HCT116 (cell line): ENCODE results near the gene OSBPL1A. TPM values are rescaled to one million over a fixed set of nuclear protein-coding genes. Genes with fewer than 3 reads are reported as not detected.

Experiments used
- ATAC-seq: fragments of 200-7000 bp; cut with Tn5 transposase; 2 replicates; pipeline ENCODE4 v1.9.1; 2020; ENCODE audit warnings: mild to moderate bottlenecking, moderate library complexity
- BruUV-seq: library from RNA; stranded (reverse); fragments of 400-500 nt; replicated peaks from 2 replicates; lab custom pipeline; 2021; lab: Mats Ljungman, UMichigan
- CTCF ChIA-PET: fragments of 300-600 bp; sonication (Branson Sonifier 250); formaldehyde crosslinking; loops from one replicate; lab custom pipeline; 2021; ENCODE audit warnings: antibody characterized with exemption; lab: Charles Lee
- POLR2A ChIA-PET: fragments of 300-600, 350-600 bp; sonication (Branson Sonifier 250); formaldehyde crosslinking; loops from one replicate; lab custom pipeline; 2021; ENCODE audit warnings: antibody characterized with exemption; lab: Charles Lee
- RAD21 ChIA-PET, 2 experiments: fragments of 300-600 bp; sonication (Branson Sonifier 250); formaldehyde crosslinking; loops; one replicate each; lab custom pipeline; 2023; ENCODE audit warnings: low total read pairs in 2 of 2; ENCODE audit not compliant: uncharacterized antibody in 2 of 2, unreplicated experiment in 2 of 2, low non-redundant PET in 1 of 2; lab: Charles Lee
- DNase-seq: peaks from one replicate; pipeline ENCODE4 v3.0.0-alpha.2; 2010; ENCODE audit warnings: low read depth, low spot score
- H2AFZ ChIP-seq: fragments of 200-600 bp; shearing (Covaris generic), sonication (generic); 2 replicates; pipeline ENCODE4 v1.6.1; 2017; ENCODE audit warnings: low read depth, mixed run types, mixed read lengths, antibody characterized with exemption, low read length; ENCODE audit not compliant: poor library complexity, severe bottlenecking
- H3K27ac ChIP-seq: 2 replicates; pipeline ENCODE4 v1.5.1; 2012; ENCODE audit warnings: low read depth, low read length
- H3K27me3 ChIP-seq: fragments of 200-600 bp; sonication (generic); 2 replicates; pipeline ENCODE4 v1.6.1; 2016; ENCODE audit warnings: mixed run types, low read length, mixed read lengths; ENCODE audit not compliant: insufficient read depth
- H3K36me3 ChIP-seq, 2 experiments: fragments of 200-500 bp in 1 of 2; fragments of 200-600 bp in 1 of 2; sonication (Bioruptor generic) in 1 of 2; sonication (generic) in 1 of 2; 2 replicates each; pipeline versions ENCODE4 v1.5.1 to v1.6.1; 2014 to 2016; ENCODE audit warnings: low read length in 2 of 2, inconsistent platforms in 1 of 2, mixed read lengths in 1 of 2, mixed run types in 1 of 2; ENCODE audit not compliant: insufficient read depth in 2 of 2, control insufficient read depth in 1 of 2
- H3K4me1 ChIP-seq, 2 experiments: fragments of 200-600 bp in 1 of 2; sonication (generic) in 1 of 2; 2 replicates each; pipeline versions ENCODE4 v1.5.1 to v1.6.1; 2012 to 2017; ENCODE audit warnings: low read length in 2 of 2, inconsistent platforms in 1 of 2, mild to moderate bottlenecking in 1 of 2, mixed read lengths in 1 of 2, mixed run types in 1 of 2, moderate library complexity in 1 of 2; ENCODE audit not compliant: insufficient read depth in 2 of 2, control insufficient read depth in 1 of 2
- H3K4me2 ChIP-seq: fragments of 200-600 bp; sonication (generic); 2 replicates; pipeline ENCODE4 v1.6.1; 2017; ENCODE audit warnings: mixed run types, low read length, mixed read lengths
- H3K4me3 ChIP-seq, 2 experiments: fragments of 200-600 bp in 1 of 2; sonication (generic) in 1 of 2; replicated peaks in 1 of 2; 2 replicates each; pipeline ENCODE4 v1.5.1; 2011 to 2016; ENCODE audit warnings: low read length in 2 of 2, control low read depth in 1 of 2, low read depth in 1 of 2, mild to moderate bottlenecking in 1 of 2, mixed read lengths in 1 of 2, mixed run types in 1 of 2
- H3K79me2 ChIP-seq: fragments of 200-600 bp; sonication (generic); 2 replicates; pipeline ENCODE4 v1.6.1; 2017; ENCODE audit warnings: mild to moderate bottlenecking, mixed run types, low read length, moderate library complexity, mixed read lengths; ENCODE audit not compliant: insufficient read depth
- H3K9ac ChIP-seq: fragments of 200-600 bp; sonication (generic); 2 replicates; pipeline ENCODE4 v1.6.1; 2016; ENCODE audit warnings: low read length, mixed read lengths
- H3K9me2 ChIP-seq: fragments of 200-600 bp; sonication (generic), shearing (Covaris generic); 2 replicates; pipeline ENCODE4 v1.6.1; 2017; ENCODE audit warnings: mixed run types, mild to moderate bottlenecking, moderate library complexity; ENCODE audit not compliant: insufficient read depth
- H3K9me3 ChIP-seq, 2 experiments: fragments of 200-500 bp in 1 of 2; fragments of 200-600 bp in 1 of 2; sonication (Bioruptor generic) in 1 of 2; sonication (generic) in 1 of 2; 2 replicates each; pipeline ENCODE4 v1.6.1; 2014 to 2017; ENCODE audit warnings: low read length in 2 of 2, mixed read lengths in 2 of 2, inconsistent platforms in 1 of 2, low read depth in 1 of 2, mild to moderate bottlenecking in 1 of 2, mixed run types in 1 of 2, moderate library complexity in 1 of 2; ENCODE audit not compliant: control insufficient read depth in 1 of 2, insufficient read depth in 1 of 2
- H4K20me1 ChIP-seq: fragments of 200-600 bp; sonication (generic), shearing (Covaris generic); 2 replicates; pipeline ENCODE4 v1.6.1; 2017; ENCODE audit warnings: mixed run types, mild to moderate bottlenecking, moderate library complexity; ENCODE audit not compliant: insufficient read depth
- CBX3 ChIP-seq: IDR thresholded peaks from 2 replicates; pipeline ENCODE4 v1.6.1; 2012; ENCODE audit warnings: low read depth
- CEBPB ChIP-seq: IDR thresholded peaks from 2 replicates; pipeline ENCODE4 v1.6.1; 2012; ENCODE audit warnings: low read depth
- CTCF ChIP-seq, 3 experiments: fragments of 200-600 bp in 1 of 3; sonication (generic) in 1 of 3; IDR thresholded peaks in 2 of 3; conservative IDR thresholded peaks in 1 of 3; 2 replicates each; pipeline ENCODE4 v1.5.1; 2012 to 2017; ENCODE audit warnings: low read depth in 2 of 3, low read length in 2 of 3, antibody characterized with exemption in 1 of 3, borderline replicate concordance in 1 of 3, control low read depth in 1 of 3, mild to moderate bottlenecking in 1 of 3, mixed read lengths in 1 of 3, mixed run types in 1 of 3, moderate library complexity in 1 of 3; ENCODE audit not compliant: insufficient read depth in 1 of 3
- EGR1 ChIP-seq: IDR thresholded peaks from 2 replicates; pipeline ENCODE4 v1.6.1; 2012; ENCODE audit warnings: low read depth
- ELF1 ChIP-seq: IDR thresholded peaks from 2 replicates; pipeline ENCODE4 v1.6.1; 2012; ENCODE audit warnings: low read depth, borderline replicate concordance
- EZH2 ChIP-seq: fragments of 200-600 bp; sonication (generic); IDR thresholded peaks from 2 replicates; pipeline ENCODE4 v1.6.1; 2017; ENCODE audit warnings: antibody characterized with exemption, mixed run types
- EZH2phosphoT487 ChIP-seq: fragments of 200-600 bp; IDR thresholded peaks from 2 replicates; pipeline ENCODE4 v1.6.1; 2018; ENCODE audit warnings: antibody characterized with exemption, borderline replicate concordance
- FOSL1 ChIP-seq: IDR thresholded peaks from 2 replicates; pipeline ENCODE4 v1.6.1; 2012; ENCODE audit warnings: low read depth
- JUND ChIP-seq: IDR thresholded peaks from 2 replicates; pipeline ENCODE4 v1.6.1; 2012
- MAX ChIP-seq: IDR thresholded peaks from 2 replicates; pipeline ENCODE4 v1.6.1; 2012
- POLR2A ChIP-seq: IDR thresholded peaks from 2 replicates; pipeline ENCODE4 v1.7.0; 2011; ENCODE audit warnings: borderline replicate concordance; ENCODE audit not compliant: insufficient read depth, insufficient read length; ENCODE audit errors: extremely low read depth
- POLR2AphosphoS5 ChIP-seq: IDR thresholded peaks from 2 replicates; pipeline ENCODE4 v1.6.1; 2011; ENCODE audit warnings: mild to moderate bottlenecking, low read depth, low read length, moderate library complexity
- RAD21 ChIP-seq: IDR thresholded peaks from 2 replicates; pipeline ENCODE4 v1.6.1; 2012; ENCODE audit warnings: low read depth, mild to moderate bottlenecking
- SIN3A ChIP-seq: IDR thresholded peaks from 2 replicates; pipeline ENCODE4 v1.6.1; 2012; ENCODE audit warnings: low read depth
- SP1 ChIP-seq: IDR thresholded peaks from 2 replicates; pipeline ENCODE4 v1.6.1; 2012; ENCODE audit warnings: low read depth
- SRF ChIP-seq: IDR thresholded peaks from 2 replicates; pipeline ENCODE4 v1.6.1; 2012; ENCODE audit warnings: low read depth
- TCF7L2 ChIP-seq: IDR thresholded peaks from 2 replicates; pipeline ENCODE4 v1.7.0; 2011; ENCODE audit warnings: borderline replicate concordance, inconsistent platforms; ENCODE audit not compliant: insufficient read depth, insufficient read length; ENCODE audit errors: extremely low read depth
- YY1 ChIP-seq: IDR thresholded peaks from 2 replicates; pipeline ENCODE4 v1.6.1; 2011; ENCODE audit warnings: low read length, low read depth, moderate library complexity, mild to moderate bottlenecking; ENCODE audit not compliant: insufficient replicate concordance; ENCODE audit errors: extremely low read depth
- ZFX ChIP-seq: fragments of 450-650 bp; IDR thresholded peaks from 2 replicates; pipeline ENCODE4 v1.6.1; 2017
- ZNF274 ChIP-seq: fragments of 200-500 bp; sonication (Bioruptor generic); IDR thresholded peaks from 2 replicates; pipeline ENCODE4 v1.6.1; 2014; ENCODE audit warnings: mild to moderate bottlenecking, low read depth, low read length, inconsistent platforms
- intact Hi-C: fragments of 100-400 bp; cut with micrococcal nuclease; formaldehyde crosslinking; loops from 2 replicates; pipeline ENCODE4 v1.10.0; 2022
- total RNA-seq: library from RNA; stranded (reverse); gene quantifications from one replicate; pipeline ENCODE4 v1.2.1, GENCODE V29; 2021; ENCODE audit not compliant: unreplicated experiment
- TF ChIP-seq, protein P1 (sequence below): IDR thresholded peaks from 2 replicates; pipeline ENCODE4 v1.6.1; 2012
- TF ChIP-seq, protein P2 (sequence below): IDR thresholded peaks from 2 replicates; pipeline ENCODE4 v1.6.1; 2012; ENCODE audit warnings: low read depth

Gene OSBPL1A
- total RNA-seq, 1 experiment from 2014 or later: 18.9 TPM

DNA sequence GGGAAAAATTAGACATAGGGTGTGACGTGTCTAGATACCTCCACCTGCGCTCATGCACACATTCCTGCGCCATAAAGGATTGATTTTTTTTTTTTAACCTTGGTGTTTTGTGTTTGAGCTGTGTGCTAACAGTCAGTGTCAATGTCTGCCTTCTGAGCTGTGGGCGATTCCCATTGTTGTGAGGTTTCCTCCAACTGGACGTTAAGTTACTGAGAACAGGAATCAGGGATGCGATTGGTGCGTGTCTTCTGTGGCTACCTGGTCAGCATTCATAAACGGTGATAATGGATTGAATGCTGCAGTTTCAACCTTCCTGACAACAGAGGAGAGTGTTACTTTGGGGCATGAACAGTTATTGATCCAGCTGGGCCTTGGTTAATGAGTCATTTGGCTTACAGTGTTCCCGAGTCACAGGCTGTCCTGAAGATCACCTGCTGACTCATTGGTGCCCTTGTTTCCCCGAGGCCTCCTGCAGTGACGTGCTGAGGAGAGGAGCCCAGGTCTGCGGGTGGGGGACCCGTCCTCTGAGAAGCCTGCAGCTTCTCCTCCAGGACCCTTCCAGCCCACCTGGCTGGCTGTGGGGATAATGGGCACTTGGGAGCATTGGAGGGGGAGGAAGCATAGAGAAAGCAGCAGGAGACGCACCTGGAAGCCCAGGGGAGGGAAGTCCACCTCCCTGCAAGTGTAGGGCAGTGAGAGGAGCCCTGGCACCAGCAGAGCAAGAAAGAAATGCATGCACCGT lies 284.6 kb downstream of the OSBPL1A start:
- Histone ChIP-seq H3K4me1 (peaks cover 18 to 22% of the 10 kb centered on the region in 2 experiments), H4K20me1 (no peaks in the 10 kb centered on the region), H3K36me3 (no peaks in the 10 kb centered on the region), H3K9ac (peak overlapping the region; percentile 44), H3K9me2 (no peaks in the 10 kb centered on the region), H3K4me3 (peak overlapping the region in 1 of 2 experiments; percentile 44; a peak in 2 of 4 replicates), H3K27me3 (no peaks in the 10 kb centered on the region), H3K9me3 (no peaks in the 10 kb centered on the region), H3K27ac (peak overlapping the region; percentile 51), H3K4me2 (peak overlapping the region; percentile 79), H2AFZ (no peak overlapping the region), H3K79me2 (no peaks in the 10 kb centered on the region)
- intact Hi-C loops: loop anchor here (5.0 to 10.0 kb wide), 4 partner anchors 36 to 618 kb away; partner anchors contain the start of gene TTC39C
- POLR2A ChIA-PET: no interaction called here
- RAD21 ChIA-PET: interaction anchor here in 1 of 2 experiments (0.6 kb wide), 1 partner anchor 31 kb away, joined by 7 read pairs; no protein-coding TSS in a partner anchor
- ATAC-seq (peak; percentile 94), DNase-seq (peak; percentile 90)
- no TSS peak for BruUV-seq
- CTCF ChIA-PET: interaction anchor here (1.7 kb wide), 1 partner anchor 99 kb away, joined by 4 read pairs; the partner anchor contains the start of gene TTC39C
- TF ChIP-seq ZNF274: no peak
- TF ChIP-seq JUND: peak; percentile 97
- peak; percentile 78 for TF ChIP-seq CBX3
- peak; percentile 88 for TF ChIP-seq SP1
- TF ChIP-seq RAD21: 0 out of 2 replicates have a peak, but pooled peaks have one; percentile 4
- TF ChIP-seq EZH2: no peak
- peak; percentile 54 for TF ChIP-seq TCF7L2
- TF ChIP-seq, protein P1, sequence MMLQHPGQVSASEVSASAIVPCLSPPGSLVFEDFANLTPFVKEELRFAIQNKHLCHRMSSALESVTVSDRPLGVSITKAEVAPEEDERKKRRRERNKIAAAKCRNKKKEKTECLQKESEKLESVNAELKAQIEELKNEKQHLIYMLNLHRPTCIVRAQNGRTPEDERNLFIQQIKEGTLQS: no peak
- no peak for TF ChIP-seq POLR2A
- TF ChIP-seq ZFX: no peak
- TF ChIP-seq FOSL1: peak; percentile 96
- TF ChIP-seq CEBPB: peak; percentile 41; the same call in 1 of the 2 replicates
- TF ChIP-seq, protein P2, sequence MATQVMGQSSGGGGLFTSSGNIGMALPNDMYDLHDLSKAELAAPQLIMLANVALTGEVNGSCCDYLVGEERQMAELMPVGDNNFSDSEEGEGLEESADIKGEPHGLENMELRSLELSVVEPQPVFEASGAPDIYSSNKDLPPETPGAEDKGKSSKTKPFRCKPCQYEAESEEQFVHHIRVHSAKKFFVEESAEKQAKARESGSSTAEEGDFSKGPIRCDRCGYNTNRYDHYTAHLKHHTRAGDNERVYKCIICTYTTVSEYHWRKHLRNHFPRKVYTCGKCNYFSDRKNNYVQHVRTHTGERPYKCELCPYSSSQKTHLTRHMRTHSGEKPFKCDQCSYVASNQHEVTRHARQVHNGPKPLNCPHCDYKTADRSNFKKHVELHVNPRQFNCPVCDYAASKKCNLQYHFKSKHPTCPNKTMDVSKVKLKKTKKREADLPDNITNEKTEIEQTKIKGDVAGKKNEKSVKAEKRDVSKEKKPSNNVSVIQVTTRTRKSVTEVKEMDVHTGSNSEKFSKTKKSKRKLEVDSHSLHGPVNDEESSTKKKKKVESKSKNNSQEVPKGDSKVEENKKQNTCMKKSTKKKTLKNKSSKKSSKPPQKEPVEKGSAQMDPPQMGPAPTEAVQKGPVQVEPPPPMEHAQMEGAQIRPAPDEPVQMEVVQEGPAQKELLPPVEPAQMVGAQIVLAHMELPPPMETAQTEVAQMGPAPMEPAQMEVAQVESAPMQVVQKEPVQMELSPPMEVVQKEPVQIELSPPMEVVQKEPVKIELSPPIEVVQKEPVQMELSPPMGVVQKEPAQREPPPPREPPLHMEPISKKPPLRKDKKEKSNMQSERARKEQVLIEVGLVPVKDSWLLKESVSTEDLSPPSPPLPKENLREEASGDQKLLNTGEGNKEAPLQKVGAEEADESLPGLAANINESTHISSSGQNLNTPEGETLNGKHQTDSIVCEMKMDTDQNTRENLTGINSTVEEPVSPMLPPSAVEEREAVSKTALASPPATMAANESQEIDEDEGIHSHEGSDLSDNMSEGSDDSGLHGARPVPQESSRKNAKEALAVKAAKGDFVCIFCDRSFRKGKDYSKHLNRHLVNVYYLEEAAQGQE: no peak
- no peak for TF ChIP-seq ELF1
- peak; percentile 62; the same call in 1 of the 2 replicates for TF ChIP-seq SIN3A
- peak; percentile 51; the same call in 1 of the 2 replicates for TF ChIP-seq MAX
- no peak for TF ChIP-seq EGR1
- TF ChIP-seq CTCF (IDR thresholded peaks at IDR 0.05 in 2 of 3, conservative IDR thresholded peaks at IDR 0.05 in 1 of 3; ENCODE audit: borderline replicate concordance in 1 of 3, insufficient read depth in 1 of 3, low read depth in 2 of 3, low read length in 2 of 3): no peak
- TF ChIP-seq POLR2AphosphoS5: peak; percentile 58
- TF ChIP-seq EZH2phosphoT487: no peak
- 0 out of 2 replicates have a peak, but pooled peaks have one; percentile 23 for TF ChIP-seq SRF
- TF ChIP-seq YY1: no peak
